Measurements from ENCODE around the gene IQUB. TPM values are rescaled to one million over a fixed set of nuclear protein-coding genes. Genes with fewer than 3 reads are reported as not detected.

Gene IQUB
- polyA plus RNA-seq: under 1 TPM; 0.05 to 0.06 TPM

- WGBS, 2 donors: 1 to 2% methylated on average over 53 to 54 of the region's 54 CpGs
- peak within 1 kb of the TSS; percentile 90 to 93 for H3K27ac ChIP-seq (ENCODE audit: low read depth in 2 of 2, low read length in 1 of 2)
- H3K4me1 ChIP-seq (ENCODE audit: control insufficient read depth in 2 of 2, insufficient read depth in 2 of 2, low read length in 1 of 2): no peaks in the 10 kb centered on the region
- H3K27me3 ChIP-seq (ENCODE audit: control insufficient read depth in 1 of 2, insufficient read depth in 2 of 2, low read length in 2 of 2): no peaks in the 10 kb centered on the region
- peak within 1 kb of the TSS; percentile 65 to 66 for H3K4me3 ChIP-seq (ENCODE audit: low read depth in 1 of 2, low read length in 2 of 2)
- no peaks in the 10 kb centered on the region for H3K36me3 ChIP-seq (ENCODE audit: control insufficient read depth in 2 of 2, insufficient read depth in 2 of 2, low read length in 1 of 2)
- no peaks in the 10 kb centered on the region for H3K9me3 ChIP-seq (ENCODE audit: control insufficient read depth in 2 of 2, insufficient read depth in 1 of 2, low read depth in 1 of 2, low read length in 1 of 2)
Measured at GRCh38 chr7:123534383-123535260, at the start of gene IQUB. TSS of gene IQUB (minus strand) at chr7:123534595. CDS start at chr7:123512340, 22,255 bp downstream.

GRCh38 chr7:123583821-123584220 is 49.4 kb upstream of the IQUB start:
- Histone ChIP-seq H3K9me3 (ENCODE audit: control insufficient read depth in 2 of 2, insufficient read depth in 1 of 2, low read depth in 1 of 2, low read length in 1 of 2) (no peaks in the 10 kb centered on the region), H3K4me1 (ENCODE audit: control insufficient read depth in 2 of 2, insufficient read depth in 2 of 2, low read length in 1 of 2) (no peaks in the 10 kb centered on the region)
- WGBS, 2 donors: 89 to 93% methylated on average over 4 of the region's 4 CpGs

GRCh38 chr7:123581162-123581459 is 46.7 kb upstream of the IQUB start:
- H3K27ac ChIP-seq (ENCODE audit: low read depth in 2 of 2, low read length in 1 of 2): no peak overlapping the region
- H3K4me3 ChIP-seq (ENCODE audit: low read depth in 1 of 2, low read length in 2 of 2): no peak overlapping the region
- peaks cover 0 to 3% of the 10 kb centered on the region in 2 donors for H3K27me3 ChIP-seq (ENCODE audit: control insufficient read depth in 1 of 2, insufficient read depth in 2 of 2, low read length in 2 of 2)
- H3K4me1 ChIP-seq (ENCODE audit: control insufficient read depth in 2 of 2, insufficient read depth in 2 of 2, low read length in 1 of 2): no peaks in the 10 kb centered on the region
- WGBS, 2 donors: 17 to 20% methylated on average over 2 of the region's 2 CpGs
- H3K36me3 ChIP-seq (ENCODE audit: control insufficient read depth in 2 of 2, insufficient read depth in 2 of 2, low read length in 1 of 2): no peaks in the 10 kb centered on the region
- H3K9me3 ChIP-seq (ENCODE audit: control insufficient read depth in 2 of 2, insufficient read depth in 1 of 2, low read depth in 1 of 2, low read length in 1 of 2): no peaks in the 10 kb centered on the region

More at GRCh38 chr7:123583821-123584220, 49.4 kb upstream of the IQUB start:
- no peaks in the 10 kb centered on the region for H3K27me3 ChIP-seq (ENCODE audit: control insufficient read depth in 1 of 2, insufficient read depth in 2 of 2, low read length in 2 of 2)
- H3K4me3 ChIP-seq (ENCODE audit: low read depth in 1 of 2, low read length in 2 of 2): no peak overlapping the region
- no peaks in the 10 kb centered on the region for H3K36me3 ChIP-seq (ENCODE audit: control insufficient read depth in 2 of 2, insufficient read depth in 2 of 2, low read length in 1 of 2)
- H3K27ac ChIP-seq (ENCODE audit: low read depth in 2 of 2, low read length in 1 of 2): no peak overlapping the region

- H3K27ac ChIP-seq (ENCODE audit: low read depth in 2 of 2, low read length in 1 of 2): no peak overlapping the region
- no peaks in the 10 kb centered on the region for H3K9me3 ChIP-seq (ENCODE audit: control insufficient read depth in 2 of 2, insufficient read depth in 1 of 2, low read depth in 1 of 2, low read length in 1 of 2)
- peaks cover 0 to 3% of the 10 kb centered on the region in 2 donors for H3K27me3 ChIP-seq (ENCODE audit: control insufficient read depth in 1 of 2, insufficient read depth in 2 of 2, low read length in 2 of 2)
- H3K4me1 ChIP-seq (ENCODE audit: control insufficient read depth in 2 of 2, insufficient read depth in 2 of 2, low read length in 1 of 2): no peaks in the 10 kb centered on the region
- H3K36me3 ChIP-seq (ENCODE audit: control insufficient read depth in 2 of 2, insufficient read depth in 2 of 2, low read length in 1 of 2): no peaks in the 10 kb centered on the region
- 34 to 35% methylated on average over 8 of the region's 8 CpGs for WGBS, 2 donors
- no peak overlapping the region for H3K4me3 ChIP-seq (ENCODE audit: low read depth in 1 of 2, low read length in 2 of 2)
Measured at GRCh38 chr7:123580406-123581161, 46.2 kb upstream of the IQUB start.

- H3K9me3 ChIP-seq (ENCODE audit: control insufficient read depth in 2 of 2, insufficient read depth in 1 of 2, low read depth in 1 of 2, low read length in 1 of 2): no peaks in the 10 kb centered on the region
- H3K4me3 ChIP-seq (ENCODE audit: low read depth in 1 of 2, low read length in 2 of 2): no peak overlapping the region
- H3K36me3 ChIP-seq (ENCODE audit: control insufficient read depth in 2 of 2, insufficient read depth in 2 of 2, low read length in 1 of 2): no peaks in the 10 kb centered on the region
- H3K27ac ChIP-seq (ENCODE audit: low read depth in 2 of 2, low read length in 1 of 2): no peak overlapping the region
- H3K27me3 ChIP-seq (ENCODE audit: control insufficient read depth in 1 of 2, insufficient read depth in 2 of 2, low read length in 2 of 2): peaks cover 0 to 3% of the 10 kb centered on the region in 2 donors
- no peaks in the 10 kb centered on the region for H3K4me1 ChIP-seq (ENCODE audit: control insufficient read depth in 2 of 2, insufficient read depth in 2 of 2, low read length in 1 of 2)
Measured at GRCh38 chr7:123579416-123579815, 45.0 kb upstream of the IQUB start.

- H3K27ac ChIP-seq (ENCODE audit: low read depth in 2 of 2, low read length in 1 of 2): no peak overlapping the region
- H3K4me3 ChIP-seq (ENCODE audit: low read depth in 1 of 2, low read length in 2 of 2): no peak overlapping the region
- peaks cover 0 to 3% of the 10 kb centered on the region in 2 donors for H3K27me3 ChIP-seq (ENCODE audit: control insufficient read depth in 1 of 2, insufficient read depth in 2 of 2, low read length in 2 of 2)
- H3K36me3 ChIP-seq (ENCODE audit: control insufficient read depth in 2 of 2, insufficient read depth in 2 of 2, low read length in 1 of 2): no peaks in the 10 kb centered on the region
- no peaks in the 10 kb centered on the region for H3K4me1 ChIP-seq (ENCODE audit: control insufficient read depth in 2 of 2, insufficient read depth in 2 of 2, low read length in 1 of 2)
- 86 to 88% methylated on average over 2 of the region's 2 CpGs for WGBS, 2 donors
- no peaks in the 10 kb centered on the region for H3K9me3 ChIP-seq (ENCODE audit: control insufficient read depth in 2 of 2, insufficient read depth in 1 of 2, low read depth in 1 of 2, low read length in 1 of 2)
Measured at GRCh38 chr7:123573896-123574467, 39.6 kb upstream of the IQUB start.

GRCh38 chr7:123573341-123573740 is 38.9 kb upstream of the IQUB start:
- H3K36me3 ChIP-seq (ENCODE audit: control insufficient read depth in 2 of 2, insufficient read depth in 2 of 2, low read length in 1 of 2): no peaks in the 10 kb centered on the region
- peaks cover 0 to 3% of the 10 kb centered on the region in 2 donors for H3K27me3 ChIP-seq (ENCODE audit: control insufficient read depth in 1 of 2, insufficient read depth in 2 of 2, low read length in 2 of 2)
- WGBS, 2 donors: 69 to 74% methylated on average over 3 of the region's 3 CpGs
- H3K27ac ChIP-seq (ENCODE audit: low read depth in 2 of 2, low read length in 1 of 2): no peak overlapping the region
- H3K4me3 ChIP-seq (ENCODE audit: low read depth in 1 of 2, low read length in 2 of 2): no peak overlapping the region
- H3K4me1 ChIP-seq (ENCODE audit: control insufficient read depth in 2 of 2, insufficient read depth in 2 of 2, low read length in 1 of 2): no peaks in the 10 kb centered on the region
- no peaks in the 10 kb centered on the region for H3K9me3 ChIP-seq (ENCODE audit: control insufficient read depth in 2 of 2, insufficient read depth in 1 of 2, low read depth in 1 of 2, low read length in 1 of 2)

GRCh38 chr7:123571684-123572083 is 37.3 kb upstream of the IQUB start:
- Histone ChIP-seq H3K4me1 (ENCODE audit: control insufficient read depth in 2 of 2, insufficient read depth in 2 of 2, low read length in 1 of 2) (no peaks in the 10 kb centered on the region), H3K4me3 (ENCODE audit: low read depth in 1 of 2, low read length in 2 of 2) (no peak overlapping the region), H3K27me3 (ENCODE audit: control insufficient read depth in 1 of 2, insufficient read depth in 2 of 2, low read length in 2 of 2) (peaks cover 0 to 3% of the 10 kb centered on the region in 2 donors), H3K9me3 (ENCODE audit: control insufficient read depth in 2 of 2, insufficient read depth in 1 of 2, low read depth in 1 of 2, low read length in 1 of 2) (no peaks in the 10 kb centered on the region), H3K36me3 (ENCODE audit: control insufficient read depth in 2 of 2, insufficient read depth in 2 of 2, low read length in 1 of 2) (no peaks in the 10 kb centered on the region), H3K27ac (ENCODE audit: low read depth in 2 of 2, low read length in 1 of 2) (no peak overlapping the region)
- WGBS, 2 donors: 67 to 73% methylated on average over 1 of the region's 1 CpG

GRCh38 chr7:123571187-123571586 is 36.8 kb upstream of the IQUB start:
- Histone ChIP-seq H3K27ac (ENCODE audit: low read depth in 2 of 2, low read length in 1 of 2) (no peak overlapping the region), H3K4me3 (ENCODE audit: low read depth in 1 of 2, low read length in 2 of 2) (no peak overlapping the region), H3K4me1 (ENCODE audit: control insufficient read depth in 2 of 2, insufficient read depth in 2 of 2, low read length in 1 of 2) (no peaks in the 10 kb centered on the region), H3K36me3 (ENCODE audit: control insufficient read depth in 2 of 2, insufficient read depth in 2 of 2, low read length in 1 of 2) (no peaks in the 10 kb centered on the region), H3K9me3 (ENCODE audit: control insufficient read depth in 2 of 2, insufficient read depth in 1 of 2, low read depth in 1 of 2, low read length in 1 of 2) (no peaks in the 10 kb centered on the region), H3K27me3 (ENCODE audit: control insufficient read depth in 1 of 2, insufficient read depth in 2 of 2, low read length in 2 of 2) (no peaks in the 10 kb centered on the region)
- 46% methylated on average over 1 of the region's 1 CpG for WGBS, 2 donors

All from esophagus (tissue), 2 donors.